Measurements from ENCODE around the gene AGAP1.

GRCh38 chr2:236155406-236155805 lies 661.6 kb downstream of the AGAP1 start:
- TF ChIP-seq CTCF (IDR thresholded peaks at IDR 0.05) (no peak), POLR2A (IDR thresholded peaks at IDR 0.05) (no peak)
